NCI-H526 treated with DMSO at 0.1 percent for 48 hours (cell line): ENCODE data around the gene ISL1.

Source experiments
- DNase-seq: peaks from one replicate; lab custom pipeline; 2025; lab: John Stamatoyannopoulos, UW

ISL1 gene

GRCh38 chr5:51383131-51384121 lies at the start of gene ISL1:
TSS of gene ISL1 (plus strand) at chr5:51383448. CDS start at chr5:51383672, 224 bp downstream.
- DNase-seq: no peak

- DNase-seq: no peak
These were observed 46.4 kb upstream of the ISL1 start for GRCh38 chr5:51336878-51337277.

- DNase-seq: no peak
These were observed 38.1 kb upstream of the ISL1 start for GRCh38 chr5:51345106-51345505.

GRCh38 chr5:51347157-51347556 lies 36.1 kb upstream of the ISL1 start:
- DNase-seq: no peak

GRCh38 chr5:51347704-51348103 lies 35.5 kb upstream of the ISL1 start:
- no peak for DNase-seq

GRCh38 chr5:51371052-51371451 lies 12.2 kb upstream of the ISL1 start:
- DNase-seq: no peak

GRCh38 chr5:51373880-51374523 lies 9.2 kb upstream of the ISL1 start:
- DNase-seq: no peak

GRCh38 chr5:51375084-51375483 lies 8.2 kb upstream of the ISL1 start:
- DNase-seq: no peak

GRCh38 chr5:51376509-51376908 lies 6.7 kb upstream of the ISL1 start:
- DNase-seq: no peak

GRCh38 chr5:51377151-51378060 lies 5.8 kb upstream of the ISL1 start:
- DNase-seq: no peak

- DNase-seq: no peak
These were observed 5.2 kb upstream of the ISL1 start for GRCh38 chr5:51378061-51378409.

GRCh38 chr5:51378448-51379330 lies 4.6 kb upstream of the ISL1 start:
- DNase-seq: no peak

- no peak for DNase-seq
These were observed 3.9 kb upstream of the ISL1 start for GRCh38 chr5:51379331-51379700.

- no peak for DNase-seq
These were observed 2.5 kb upstream of the ISL1 start for GRCh38 chr5:51380603-51381207.

GRCh38 chr5:51381761-51382474 lies 1.3 kb upstream of the ISL1 start:
- no peak for DNase-seq

- no peak for DNase-seq
These were observed 622 bp upstream of the ISL1 start for GRCh38 chr5:51382521-51383130.

GRCh38 chr5:51384281-51384840 lies 1.1 kb downstream of the ISL1 start:
- DNase-seq: no peak

GRCh38 chr5:51385216-51385615 lies 2.0 kb downstream of the ISL1 start:
- no peak for DNase-seq
